ENCODE measurements around the gene PPFIBP1.

- TF ChIP-seq POLR2A (IDR thresholded peaks at IDR 0.05; ENCODE audit: low read depth, low read length): no peak
- no peak for TF ChIP-seq TAF1 (IDR thresholded peaks at IDR 0.05; ENCODE audit: borderline replicate concordance, low read depth, low read length)
Observed at GRCh38 chr12:27572486-27573255, 48.7 kb downstream of the PPFIBP1 start.

Measured in GM12892 (cell line).